Measurements from ENCODE around the gene USP6NL.
"Not testable (repeated sequence)": the region's sequence is repeated elsewhere in the genome, so short reads cannot be mapped to it uniquely, and the experiment has no call there.

USP6NL gene

DNA sequence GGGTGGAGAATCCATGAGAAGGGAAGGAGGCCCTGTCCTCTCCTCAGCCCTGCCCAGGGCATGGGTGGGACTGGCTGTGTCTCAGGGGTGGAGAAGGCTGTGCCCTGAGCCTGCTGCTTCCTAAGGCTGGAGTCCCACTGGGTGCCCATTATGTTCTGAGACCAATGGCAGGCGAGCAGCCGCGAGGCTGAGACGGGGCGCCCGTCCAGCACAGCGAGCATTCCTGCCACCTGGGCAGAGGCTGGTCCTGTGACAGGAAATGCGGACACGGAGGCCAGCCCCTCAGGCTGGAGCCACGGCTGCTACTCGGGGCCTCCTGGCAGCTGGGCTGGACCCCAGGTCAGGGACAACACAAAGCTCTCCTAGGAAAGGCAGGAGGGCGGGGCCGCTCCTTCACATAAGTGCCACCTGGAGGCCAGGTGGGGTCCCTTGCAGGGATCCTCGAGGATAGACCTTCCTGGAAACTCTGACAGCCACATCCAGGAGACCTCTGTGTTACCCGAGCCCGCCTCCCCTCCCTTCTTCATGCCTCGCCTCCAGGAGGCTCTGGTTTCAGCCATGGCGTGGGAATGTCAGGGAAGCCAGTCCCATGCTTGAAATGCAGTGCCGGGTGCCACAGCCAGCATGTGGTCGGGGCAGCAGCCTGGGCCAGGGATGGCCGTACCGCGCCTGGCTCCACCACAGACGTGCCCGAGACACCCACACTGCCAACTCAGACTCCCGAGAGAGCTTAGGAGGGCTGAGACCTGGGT lies 173.9 kb downstream of the USP6NL start:
- DNase-seq (ENCODE audit: low read depth, low spot score): no peak
- in situ Hi-C loops (cut with HindIII; ENCODE audit: low sequenced_read_pairs): no loop called here
- no peak overlapping the region for H3K4me3 ChIP-seq (ENCODE audit: low read depth, low read length)
- TF ChIP-seq, protein P1, sequence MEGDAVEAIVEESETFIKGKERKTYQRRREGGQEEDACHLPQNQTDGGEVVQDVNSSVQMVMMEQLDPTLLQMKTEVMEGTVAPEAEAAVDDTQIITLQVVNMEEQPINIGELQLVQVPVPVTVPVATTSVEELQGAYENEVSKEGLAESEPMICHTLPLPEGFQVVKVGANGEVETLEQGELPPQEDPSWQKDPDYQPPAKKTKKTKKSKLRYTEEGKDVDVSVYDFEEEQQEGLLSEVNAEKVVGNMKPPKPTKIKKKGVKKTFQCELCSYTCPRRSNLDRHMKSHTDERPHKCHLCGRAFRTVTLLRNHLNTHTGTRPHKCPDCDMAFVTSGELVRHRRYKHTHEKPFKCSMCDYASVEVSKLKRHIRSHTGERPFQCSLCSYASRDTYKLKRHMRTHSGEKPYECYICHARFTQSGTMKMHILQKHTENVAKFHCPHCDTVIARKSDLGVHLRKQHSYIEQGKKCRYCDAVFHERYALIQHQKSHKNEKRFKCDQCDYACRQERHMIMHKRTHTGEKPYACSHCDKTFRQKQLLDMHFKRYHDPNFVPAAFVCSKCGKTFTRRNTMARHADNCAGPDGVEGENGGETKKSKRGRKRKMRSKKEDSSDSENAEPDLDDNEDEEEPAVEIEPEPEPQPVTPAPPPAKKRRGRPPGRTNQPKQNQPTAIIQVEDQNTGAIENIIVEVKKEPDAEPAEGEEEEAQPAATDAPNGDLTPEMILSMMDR (IDR thresholded peaks at IDR 0.05; ENCODE audit: low read depth, low read length): no peak

DNA sequence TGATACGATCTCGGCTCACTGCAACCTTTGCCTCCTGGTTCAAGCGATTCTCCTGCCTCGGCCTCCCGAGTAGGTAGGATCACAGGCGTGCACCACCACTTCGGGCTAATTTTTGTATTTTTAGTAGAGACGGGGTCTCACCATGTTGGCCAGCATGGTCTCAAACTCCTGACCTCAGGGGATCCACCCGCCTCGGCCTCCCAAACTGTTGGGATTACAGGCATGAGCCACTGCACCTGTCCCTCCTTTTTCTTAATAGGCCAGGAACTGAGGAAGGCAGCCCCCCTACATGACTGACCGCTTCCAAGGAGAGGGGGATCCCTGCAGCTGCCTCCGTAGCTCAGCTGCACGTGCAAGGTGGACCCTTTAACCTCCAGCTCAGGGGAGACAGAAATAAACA lies 175.0 kb downstream of the USP6NL start:
- H3K4me3 ChIP-seq (ENCODE audit: low read depth, low read length); DNase-seq (ENCODE audit: low read depth, low spot score); in situ Hi-C loops (cut with HindIII; ENCODE audit: low sequenced_read_pairs): not testable (repeated sequence)

DNA sequence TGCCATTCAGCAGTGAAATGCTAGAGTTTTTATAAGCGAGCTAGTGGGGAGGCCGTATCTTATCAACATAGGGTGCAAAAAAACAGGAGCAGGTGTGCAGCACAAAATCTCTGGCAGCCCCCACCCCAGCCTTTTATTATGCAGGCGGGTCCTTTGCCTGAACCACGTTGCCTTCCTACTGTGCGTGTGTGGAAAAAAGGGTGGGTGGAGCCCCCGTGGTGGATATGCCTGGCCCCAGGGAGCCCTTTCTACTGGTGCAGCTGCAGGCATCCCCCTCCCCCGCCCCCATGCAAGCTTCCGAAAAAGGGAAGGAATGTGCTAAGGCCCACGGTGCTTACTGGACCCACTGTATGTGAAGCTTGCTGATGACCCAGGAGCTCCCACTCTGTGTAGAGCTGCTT lies 175.9 kb downstream of the USP6NL start:
- in situ Hi-C loops (cut with HindIII; ENCODE audit: low sequenced_read_pairs): no loop called here
- TF ChIP-seq, protein P1 (IDR thresholded peaks at IDR 0.05; ENCODE audit: low read depth, low read length): no peak
- DNase-seq (ENCODE audit: low read depth, low spot score): no peak
- no peak overlapping the region for H3K4me3 ChIP-seq (ENCODE audit: low read depth, low read length)

DNA sequence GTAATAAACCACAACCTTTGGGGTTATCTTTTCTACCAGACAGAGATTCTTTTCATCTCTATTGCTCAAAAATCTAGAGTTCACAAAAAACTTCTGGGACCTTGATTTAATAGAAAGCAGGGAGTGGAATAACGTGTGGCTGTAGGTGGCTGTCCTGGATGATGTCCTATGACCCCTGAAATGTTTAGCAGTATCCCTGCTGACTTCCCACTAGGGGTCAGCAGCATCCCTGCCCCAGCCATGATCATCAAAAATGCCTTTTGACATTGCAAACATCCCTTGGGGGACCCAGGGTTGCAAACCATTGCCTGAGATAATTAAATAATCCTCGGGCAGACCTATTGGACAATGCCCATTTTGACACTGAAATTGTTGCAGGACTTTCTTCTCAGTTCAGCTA lies 177.1 kb downstream of the USP6NL start:
- H3K4me3 ChIP-seq (ENCODE audit: low read depth, low read length): no peak overlapping the region
- DNase-seq (ENCODE audit: low read depth, low spot score): no peak

DNA sequence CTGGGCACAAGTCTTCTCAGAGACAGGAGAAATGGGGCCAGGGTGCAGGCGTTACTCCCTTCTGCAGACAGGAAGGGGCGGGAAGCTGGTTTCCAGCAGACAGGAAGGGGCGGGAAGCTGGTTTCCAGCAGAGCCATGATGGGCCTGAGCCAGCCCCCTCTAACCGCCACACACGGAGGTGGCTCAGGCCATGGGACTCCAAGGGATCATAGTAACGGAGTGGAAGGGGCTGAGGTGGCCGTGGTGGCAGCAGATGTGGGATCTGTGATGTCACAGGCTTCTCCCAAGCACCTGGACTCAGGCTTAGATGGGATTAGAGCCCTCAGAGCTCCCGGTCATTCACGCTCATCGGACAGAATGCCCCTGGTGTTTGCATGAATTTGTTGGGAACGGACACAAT lies 177.8 kb downstream of the USP6NL start:
- no peak for DNase-seq (ENCODE audit: low read depth, low spot score)
- in situ Hi-C loops (cut with HindIII; ENCODE audit: low sequenced_read_pairs): no loop called here
- H3K4me3 ChIP-seq (ENCODE audit: low read depth, low read length): no peak overlapping the region
- TF ChIP-seq, protein P1 (IDR thresholded peaks at IDR 0.05; ENCODE audit: low read depth, low read length): no peak

More for the DNA sequence above, 177.1 kb downstream of the USP6NL start:
- in situ Hi-C loops (cut with HindIII; ENCODE audit: low sequenced_read_pairs): no loop called here
- TF ChIP-seq, protein P1 (IDR thresholded peaks at IDR 0.05; ENCODE audit: low read depth, low read length): peak; percentile 19

DNA sequence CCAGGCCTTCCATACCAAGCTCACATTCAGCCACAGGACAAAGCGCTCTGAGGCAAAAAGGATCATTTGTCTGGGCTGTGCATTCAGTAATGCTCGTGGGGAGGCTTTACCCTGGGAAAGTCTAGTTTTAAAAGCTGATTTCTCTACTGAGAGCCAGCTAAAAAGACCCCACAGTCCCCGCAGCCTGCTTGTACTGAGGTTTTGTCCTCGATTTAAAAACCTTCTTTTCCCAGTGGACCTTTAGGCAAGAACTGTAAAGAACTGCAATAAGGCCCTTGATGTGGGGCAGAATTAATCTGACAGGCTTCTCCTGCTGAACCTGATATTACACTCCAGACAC lies 180.3 kb downstream of the USP6NL start:
- in situ Hi-C loops (cut with HindIII; ENCODE audit: low sequenced_read_pairs): no loop called here
- no peak overlapping the region for H3K4me3 ChIP-seq (ENCODE audit: low read depth, low read length)
- TF ChIP-seq, protein P1 (IDR thresholded peaks at IDR 0.05; ENCODE audit: low read depth, low read length): no peak
- DNase-seq (ENCODE audit: low read depth, low spot score): no peak

DNA sequence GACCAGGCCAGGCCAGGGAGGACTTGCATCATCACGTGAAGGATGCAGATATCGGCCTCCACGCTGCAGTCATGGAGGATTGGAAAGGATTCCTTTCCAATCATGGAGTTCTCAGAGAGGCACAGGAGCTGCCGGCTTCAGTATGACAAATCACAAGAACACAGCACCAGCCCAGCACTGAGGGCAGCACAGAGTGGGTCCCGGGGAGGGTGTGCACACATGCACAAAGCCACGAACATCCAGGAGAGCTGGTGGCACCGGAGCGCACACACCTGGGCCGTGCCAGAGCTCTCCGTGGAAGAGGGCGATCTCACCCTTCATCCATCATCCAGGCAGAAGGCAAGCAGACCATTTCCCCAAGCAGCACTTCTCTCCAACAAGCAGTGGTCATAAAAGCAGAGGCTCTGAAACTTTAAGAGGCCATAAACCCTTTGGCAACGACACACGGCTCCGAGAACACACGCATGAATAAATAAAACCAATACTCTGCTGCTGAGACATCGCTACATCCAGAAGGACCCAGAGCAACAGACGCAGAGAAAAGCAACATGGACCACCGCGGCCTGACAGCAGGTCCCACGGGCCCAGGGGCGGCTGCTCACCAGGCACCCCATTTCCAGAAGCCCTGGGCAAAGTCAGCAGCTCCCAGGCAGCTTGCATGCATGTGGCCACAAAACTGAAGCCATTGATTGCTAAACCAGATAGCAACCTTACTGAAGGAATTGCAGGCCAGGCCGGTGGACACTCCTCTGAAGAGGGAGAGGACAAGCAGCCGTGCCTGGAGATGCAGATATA lies 180.8 kb downstream of the USP6NL start:
- in situ Hi-C loops (cut with HindIII; ENCODE audit: low sequenced_read_pairs): no loop called here
- DNase-seq (ENCODE audit: low read depth, low spot score): no peak

More for the DNA sequence above, 180.8 kb downstream of the USP6NL start:
- no peak overlapping the region for H3K4me3 ChIP-seq (ENCODE audit: low read depth, low read length)
- TF ChIP-seq, protein P1 (IDR thresholded peaks at IDR 0.05; ENCODE audit: low read depth, low read length): no peak
